Measurements from ENCODE around the gene S100P.

The S100P gene

DNA sequence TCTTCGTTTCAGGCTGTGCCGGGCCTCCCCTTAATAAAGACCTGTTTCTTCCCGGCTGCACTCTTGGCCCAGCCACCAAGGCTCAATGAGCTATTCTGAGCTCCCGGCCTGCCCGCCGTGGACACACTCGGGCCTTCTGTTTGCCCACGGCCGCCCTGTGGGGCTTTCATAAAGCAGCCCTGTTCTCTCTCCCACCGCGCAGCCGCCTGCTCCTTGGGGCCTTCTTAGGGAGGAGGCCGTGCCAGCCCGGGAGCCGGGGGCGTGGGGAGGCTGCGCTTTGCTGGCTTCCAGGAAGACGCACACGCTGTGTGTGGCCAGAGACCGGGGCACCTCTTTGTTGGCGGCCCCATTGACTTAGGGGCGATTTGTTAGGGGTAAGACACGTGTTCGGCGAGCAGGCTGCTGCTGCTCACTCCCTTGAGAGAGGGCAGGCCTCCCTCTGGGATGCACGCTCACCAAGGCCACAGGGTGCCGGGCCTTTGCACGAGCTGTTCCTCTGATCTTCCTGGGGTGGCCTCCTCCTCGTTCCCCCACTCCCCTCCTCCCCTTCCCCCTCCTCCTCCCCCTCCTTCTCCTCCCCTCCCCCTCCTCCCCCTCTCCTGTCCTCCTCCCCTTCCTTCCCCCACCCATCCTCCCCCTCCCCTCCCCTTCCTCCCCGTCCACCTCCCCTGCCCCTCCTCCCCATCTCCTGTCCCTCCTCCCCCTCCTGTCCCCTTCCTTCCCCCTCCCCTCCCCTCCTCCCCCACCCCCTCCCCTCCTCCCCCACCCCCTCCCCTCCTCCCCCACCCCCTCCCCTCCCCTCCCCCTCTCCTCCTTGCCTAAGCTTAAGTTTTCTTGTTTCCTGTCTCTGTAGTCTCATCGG, 33.6 kb downstream of the S100P start:
- TF ChIP-seq, protein P1, sequence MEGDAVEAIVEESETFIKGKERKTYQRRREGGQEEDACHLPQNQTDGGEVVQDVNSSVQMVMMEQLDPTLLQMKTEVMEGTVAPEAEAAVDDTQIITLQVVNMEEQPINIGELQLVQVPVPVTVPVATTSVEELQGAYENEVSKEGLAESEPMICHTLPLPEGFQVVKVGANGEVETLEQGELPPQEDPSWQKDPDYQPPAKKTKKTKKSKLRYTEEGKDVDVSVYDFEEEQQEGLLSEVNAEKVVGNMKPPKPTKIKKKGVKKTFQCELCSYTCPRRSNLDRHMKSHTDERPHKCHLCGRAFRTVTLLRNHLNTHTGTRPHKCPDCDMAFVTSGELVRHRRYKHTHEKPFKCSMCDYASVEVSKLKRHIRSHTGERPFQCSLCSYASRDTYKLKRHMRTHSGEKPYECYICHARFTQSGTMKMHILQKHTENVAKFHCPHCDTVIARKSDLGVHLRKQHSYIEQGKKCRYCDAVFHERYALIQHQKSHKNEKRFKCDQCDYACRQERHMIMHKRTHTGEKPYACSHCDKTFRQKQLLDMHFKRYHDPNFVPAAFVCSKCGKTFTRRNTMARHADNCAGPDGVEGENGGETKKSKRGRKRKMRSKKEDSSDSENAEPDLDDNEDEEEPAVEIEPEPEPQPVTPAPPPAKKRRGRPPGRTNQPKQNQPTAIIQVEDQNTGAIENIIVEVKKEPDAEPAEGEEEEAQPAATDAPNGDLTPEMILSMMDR (IDR thresholded peaks at IDR 0.05; ENCODE audit: insufficient read depth, low read length, missing control alignments) = no peak
- ChIA-PET POLR2A (interaction anchor here (1.0 kb wide), 1 partner anchor 159 kb away, joined by 3 read pairs; no protein-coding TSS in a partner anchor), CTCF (interaction anchor here (0.9 to 7.5 kb wide), 6 partner anchors 9 to 346 kb away, joined by 3 to 52 read pairs (median 6); partner anchors contain the start of gene BLOC1S4)
- no peak overlapping the region; the same call in 1 of the 2 replicates for H3K4me3 ChIP-seq (ENCODE audit: low read depth, low read length)
- no peak for DNase-seq (ENCODE audit: low read depth, low spot score)

DNA sequence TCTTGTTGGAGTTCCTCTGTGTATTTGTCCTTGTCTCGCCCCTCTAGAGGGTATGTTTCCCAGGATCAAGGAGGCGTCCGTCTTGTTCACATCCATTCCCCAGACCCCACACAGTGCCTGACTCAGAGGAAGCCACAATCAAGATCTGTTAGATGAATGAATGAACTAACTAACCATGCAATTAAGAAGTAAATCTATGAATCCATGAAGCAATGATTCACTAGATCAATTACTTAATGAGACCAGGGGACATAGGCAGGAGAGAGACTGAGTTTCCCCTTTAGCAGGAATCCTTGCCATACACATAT, 34.2 kb downstream of the S100P start:
- CTCF ChIA-PET = interaction anchor here (1.1 to 7.5 kb wide), 5 partner anchors 10 to 341 kb away, joined by 3 to 52 read pairs (median 12); partner anchors contain the start of gene BLOC1S4

DNA sequence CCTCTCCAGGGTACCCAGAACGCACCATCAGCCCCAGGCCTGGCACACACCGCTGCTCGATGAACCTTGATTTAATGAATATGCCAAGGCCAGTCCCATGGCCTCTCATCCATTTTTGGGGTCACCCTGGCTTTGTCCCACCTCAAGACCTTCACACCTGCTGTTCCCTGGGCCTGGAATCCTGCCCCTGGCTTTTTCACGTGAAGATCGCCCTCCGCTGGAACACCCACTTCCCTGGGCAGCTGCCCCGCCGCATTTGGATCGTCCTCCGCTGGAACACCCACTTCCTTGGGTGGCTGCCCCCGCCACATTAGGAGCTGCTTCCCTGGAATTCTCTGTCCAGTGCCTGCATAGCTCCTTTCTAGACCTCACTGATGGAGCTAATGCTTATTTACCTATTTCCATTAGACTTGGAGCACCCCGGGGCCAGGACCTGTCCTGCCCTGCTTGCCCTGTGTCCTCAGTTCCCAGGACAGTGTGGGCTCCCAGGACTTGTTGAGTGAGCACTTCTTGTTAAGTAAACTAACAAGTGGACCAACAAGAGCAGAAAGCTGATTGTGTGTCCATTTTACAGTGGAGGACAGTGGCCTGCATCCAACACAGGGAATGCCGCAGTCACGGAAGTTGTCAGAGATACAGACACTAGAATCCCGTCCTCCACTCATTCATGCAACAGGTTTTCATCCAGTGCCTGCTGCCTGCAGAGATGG, 34.8 kb downstream of the S100P start:
- TF ChIP-seq, protein P1 (IDR thresholded peaks at IDR 0.05; ENCODE audit: insufficient read depth, low read length, missing control alignments) = no peak
- POLR2A ChIA-PET = no interaction called here
- no peak overlapping the region for H3K4me3 ChIP-seq (ENCODE audit: low read depth, low read length)
- no peak for DNase-seq (ENCODE audit: low read depth, low spot score)
- CTCF ChIA-PET = interaction anchor here (1.1 to 7.5 kb wide), 5 partner anchors 10 to 341 kb away, joined by 3 to 52 read pairs (median 4); partner anchors contain the start of gene BLOC1S4

More for the DNA sequence above, 34.2 kb downstream of the S100P start:
- H3K4me3 ChIP-seq (ENCODE audit: low read depth, low read length) = no peak overlapping the region
- TF ChIP-seq, protein P1 (IDR thresholded peaks at IDR 0.05; ENCODE audit: insufficient read depth, low read length, missing control alignments) = no peak
- DNase-seq (ENCODE audit: low read depth, low spot score) = no peak
- POLR2A ChIA-PET = interaction anchor here (1.0 kb wide), 1 partner anchor 159 kb away, joined by 3 read pairs; no protein-coding TSS in a partner anchor

DNA sequence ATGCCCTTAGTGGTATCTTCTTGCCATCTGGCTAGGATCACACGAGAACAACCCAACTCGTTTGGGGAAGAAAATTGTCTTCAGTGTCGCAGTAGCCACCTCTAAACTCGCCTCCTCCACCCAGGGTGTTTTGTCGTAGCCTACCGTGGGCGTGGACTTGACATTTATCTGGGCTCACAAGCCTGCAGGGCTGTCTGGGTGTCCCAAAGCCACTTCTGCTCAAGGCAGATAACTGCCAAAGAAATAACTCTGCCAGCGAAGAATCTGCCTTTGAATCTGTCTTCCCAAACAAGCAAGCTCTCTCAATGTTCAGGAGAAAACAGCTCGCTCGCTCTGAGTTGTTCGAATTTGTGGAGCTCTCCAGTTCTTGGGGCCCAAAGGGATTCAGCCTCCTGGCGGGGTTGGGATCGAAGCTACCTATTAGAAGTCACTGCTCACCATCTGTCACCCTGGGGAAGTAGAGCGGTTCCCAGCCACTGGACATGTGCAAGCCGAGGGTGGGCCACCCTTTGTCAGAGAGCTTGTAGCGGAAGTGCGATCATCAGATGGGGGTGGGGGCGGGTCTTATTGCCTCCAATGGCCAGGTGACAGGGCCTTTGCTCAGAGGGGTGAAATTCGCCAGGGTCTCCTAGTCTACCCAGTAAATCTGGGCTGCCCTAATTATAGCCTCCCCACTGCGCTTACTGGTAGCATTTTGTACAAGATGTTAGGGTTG, 37.1 kb downstream of the S100P start:
- no peak for DNase-seq (ENCODE audit: low read depth, low spot score)
- TF ChIP-seq, protein P1 (IDR thresholded peaks at IDR 0.05; ENCODE audit: insufficient read depth, low read length, missing control alignments) = no peak
- CTCF ChIA-PET = interaction anchor here (0.6 to 7.5 kb wide), 4 partner anchors 13 to 244 kb away, joined by 3 to 52 read pairs (median 4); partner anchors contain the start of gene BLOC1S4
- no peak overlapping the region for H3K4me3 ChIP-seq (ENCODE audit: low read depth, low read length)
- POLR2A ChIA-PET = no interaction called here

DNA sequence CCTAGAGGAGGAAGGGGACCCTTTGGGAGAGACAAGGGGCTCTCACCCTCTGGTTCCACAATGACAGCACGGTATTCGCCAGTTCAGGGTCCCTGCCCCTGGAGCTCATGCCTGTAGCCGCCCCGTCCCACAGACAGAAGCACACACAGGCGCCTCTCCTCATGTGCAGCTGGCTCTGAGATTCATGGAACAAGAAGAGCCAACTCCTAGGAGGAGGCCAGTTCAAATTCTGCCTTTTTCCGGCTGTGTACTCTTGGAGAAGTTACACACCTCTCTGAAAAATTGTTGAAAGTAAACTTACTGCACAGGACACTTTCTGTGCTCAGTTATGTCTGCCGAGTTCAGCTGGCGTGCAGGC, 37.6 kb downstream of the S100P start:
- POLR2A ChIA-PET = no interaction called here

More for the DNA sequence above, 37.6 kb downstream of the S100P start:
- CTCF ChIA-PET = interaction anchor here (1.5 to 7.5 kb wide), 2 partner anchors 13 to 142 kb away, joined by 6 to 52 read pairs; partner anchors contain the start of gene BLOC1S4
- TF ChIP-seq, protein P1 (IDR thresholded peaks at IDR 0.05; ENCODE audit: insufficient read depth, low read length, missing control alignments) = no peak
- no peak overlapping the region for H3K4me3 ChIP-seq (ENCODE audit: low read depth, low read length)
- no peak for DNase-seq (ENCODE audit: low read depth, low spot score)
